GM13977 (cell line): Measurements from ENCODE around the gene NACAD.

Experiments used
- DNase-seq: peaks from one replicate; pipeline ENCODE4 v3.0.0; 2012; ENCODE audit warnings: low spot score
- in situ Hi-C: fragments of 300-500 bp; cut with MboI; formaldehyde crosslinking; loops from one replicate; pipeline ENCODE4 v1.12.0; 2022; ENCODE audit warnings: low sequenced_read_pairs, low pct_unique_long_range_greater_than_20kb, mixed read lengths, inconsistent platforms; ENCODE audit not compliant: unreplicated experiment
- TF ChIP-seq, protein P1 (sequence below): IDR thresholded peaks from 2 replicates; pipeline ENCODE4 v1.5.1; 2012; ENCODE audit warnings: mild to moderate bottlenecking, control low read depth; ENCODE audit not compliant: insufficient read depth; ENCODE audit errors: extremely low read depth, missing control alignments

Gene NACAD, protein sequence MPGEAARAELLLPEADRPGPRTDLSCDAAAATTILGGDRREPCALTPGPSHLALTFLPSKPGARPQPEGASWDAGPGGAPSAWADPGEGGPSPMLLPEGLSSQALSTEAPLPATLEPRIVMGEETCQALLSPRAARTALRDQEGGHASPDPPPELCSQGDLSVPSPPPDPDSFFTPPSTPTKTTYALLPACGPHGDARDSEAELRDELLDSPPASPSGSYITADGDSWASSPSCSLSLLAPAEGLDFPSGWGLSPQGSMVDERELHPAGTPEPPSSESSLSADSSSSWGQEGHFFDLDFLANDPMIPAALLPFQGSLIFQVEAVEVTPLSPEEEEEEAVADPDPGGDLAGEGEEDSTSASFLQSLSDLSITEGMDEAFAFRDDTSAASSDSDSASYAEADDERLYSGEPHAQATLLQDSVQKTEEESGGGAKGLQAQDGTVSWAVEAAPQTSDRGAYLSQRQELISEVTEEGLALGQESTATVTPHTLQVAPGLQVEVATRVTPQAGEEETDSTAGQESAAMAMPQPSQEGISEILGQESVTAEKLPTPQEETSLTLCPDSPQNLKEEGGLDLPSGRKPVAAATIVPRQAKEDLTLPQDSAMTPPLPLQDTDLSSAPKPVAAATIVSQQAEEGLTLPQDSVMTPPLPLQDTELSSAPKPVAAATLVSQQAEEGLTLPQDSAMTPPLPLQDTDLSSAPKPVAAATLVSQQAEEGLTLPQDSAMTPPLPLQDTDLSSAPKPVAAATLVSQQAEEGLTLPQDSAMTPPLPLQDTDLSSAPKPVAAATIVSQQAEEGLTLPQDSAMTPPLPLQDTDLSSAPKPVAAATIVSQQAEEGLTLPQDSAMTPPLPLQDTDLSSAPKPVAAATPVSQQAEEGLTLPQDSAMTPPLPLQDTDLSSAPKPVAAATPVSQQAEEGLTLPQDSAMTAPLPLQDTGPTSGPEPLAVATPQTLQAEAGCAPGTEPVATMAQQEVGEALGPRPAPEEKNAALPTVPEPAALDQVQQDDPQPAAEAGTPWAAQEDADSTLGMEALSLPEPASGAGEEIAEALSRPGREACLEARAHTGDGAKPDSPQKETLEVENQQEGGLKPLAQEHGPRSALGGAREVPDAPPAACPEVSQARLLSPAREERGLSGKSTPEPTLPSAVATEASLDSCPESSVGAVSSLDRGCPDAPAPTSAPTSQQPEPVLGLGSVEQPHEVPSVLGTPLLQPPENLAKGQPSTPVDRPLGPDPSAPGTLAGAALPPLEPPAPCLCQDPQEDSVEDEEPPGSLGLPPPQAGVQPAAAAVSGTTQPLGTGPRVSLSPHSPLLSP (N-terminal part only)

DNA sequence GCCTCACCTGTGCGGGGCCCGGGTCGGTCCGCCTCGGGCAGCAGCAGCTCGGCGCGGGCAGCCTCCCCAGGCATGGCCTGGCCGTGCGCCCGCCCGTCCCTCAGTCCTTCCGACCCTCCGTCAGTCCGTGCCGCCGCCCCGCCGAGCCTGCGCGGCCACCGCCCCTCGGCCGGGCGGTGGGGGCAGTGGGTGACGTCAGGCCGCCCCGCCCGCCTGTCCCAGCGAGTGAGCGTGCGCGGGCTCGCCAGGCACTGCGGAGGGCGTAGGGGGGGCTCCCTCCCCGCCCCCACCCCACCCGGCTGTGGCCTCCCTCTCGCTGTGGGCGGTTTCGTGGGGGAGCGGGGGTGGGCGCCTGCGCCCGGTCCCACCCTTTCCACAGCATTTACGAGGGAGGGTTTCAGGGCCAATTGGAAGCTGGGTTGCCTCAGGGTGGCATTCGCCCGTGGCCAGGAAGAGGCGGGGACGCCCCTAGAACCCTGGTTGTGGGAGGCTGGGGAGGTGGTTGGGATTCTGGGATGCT is at the start of gene NACAD:
Gene NACAD (minus strand): TSS at position 149 of the 520 bp plus-strand sequence. CDS start 75 bp downstream, at position 74.
- peak; percentile 67 for DNase-seq
- TF ChIP-seq, protein P1, sequence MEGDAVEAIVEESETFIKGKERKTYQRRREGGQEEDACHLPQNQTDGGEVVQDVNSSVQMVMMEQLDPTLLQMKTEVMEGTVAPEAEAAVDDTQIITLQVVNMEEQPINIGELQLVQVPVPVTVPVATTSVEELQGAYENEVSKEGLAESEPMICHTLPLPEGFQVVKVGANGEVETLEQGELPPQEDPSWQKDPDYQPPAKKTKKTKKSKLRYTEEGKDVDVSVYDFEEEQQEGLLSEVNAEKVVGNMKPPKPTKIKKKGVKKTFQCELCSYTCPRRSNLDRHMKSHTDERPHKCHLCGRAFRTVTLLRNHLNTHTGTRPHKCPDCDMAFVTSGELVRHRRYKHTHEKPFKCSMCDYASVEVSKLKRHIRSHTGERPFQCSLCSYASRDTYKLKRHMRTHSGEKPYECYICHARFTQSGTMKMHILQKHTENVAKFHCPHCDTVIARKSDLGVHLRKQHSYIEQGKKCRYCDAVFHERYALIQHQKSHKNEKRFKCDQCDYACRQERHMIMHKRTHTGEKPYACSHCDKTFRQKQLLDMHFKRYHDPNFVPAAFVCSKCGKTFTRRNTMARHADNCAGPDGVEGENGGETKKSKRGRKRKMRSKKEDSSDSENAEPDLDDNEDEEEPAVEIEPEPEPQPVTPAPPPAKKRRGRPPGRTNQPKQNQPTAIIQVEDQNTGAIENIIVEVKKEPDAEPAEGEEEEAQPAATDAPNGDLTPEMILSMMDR, result no peak
- in situ Hi-C loops, result no loop called here

DNA sequence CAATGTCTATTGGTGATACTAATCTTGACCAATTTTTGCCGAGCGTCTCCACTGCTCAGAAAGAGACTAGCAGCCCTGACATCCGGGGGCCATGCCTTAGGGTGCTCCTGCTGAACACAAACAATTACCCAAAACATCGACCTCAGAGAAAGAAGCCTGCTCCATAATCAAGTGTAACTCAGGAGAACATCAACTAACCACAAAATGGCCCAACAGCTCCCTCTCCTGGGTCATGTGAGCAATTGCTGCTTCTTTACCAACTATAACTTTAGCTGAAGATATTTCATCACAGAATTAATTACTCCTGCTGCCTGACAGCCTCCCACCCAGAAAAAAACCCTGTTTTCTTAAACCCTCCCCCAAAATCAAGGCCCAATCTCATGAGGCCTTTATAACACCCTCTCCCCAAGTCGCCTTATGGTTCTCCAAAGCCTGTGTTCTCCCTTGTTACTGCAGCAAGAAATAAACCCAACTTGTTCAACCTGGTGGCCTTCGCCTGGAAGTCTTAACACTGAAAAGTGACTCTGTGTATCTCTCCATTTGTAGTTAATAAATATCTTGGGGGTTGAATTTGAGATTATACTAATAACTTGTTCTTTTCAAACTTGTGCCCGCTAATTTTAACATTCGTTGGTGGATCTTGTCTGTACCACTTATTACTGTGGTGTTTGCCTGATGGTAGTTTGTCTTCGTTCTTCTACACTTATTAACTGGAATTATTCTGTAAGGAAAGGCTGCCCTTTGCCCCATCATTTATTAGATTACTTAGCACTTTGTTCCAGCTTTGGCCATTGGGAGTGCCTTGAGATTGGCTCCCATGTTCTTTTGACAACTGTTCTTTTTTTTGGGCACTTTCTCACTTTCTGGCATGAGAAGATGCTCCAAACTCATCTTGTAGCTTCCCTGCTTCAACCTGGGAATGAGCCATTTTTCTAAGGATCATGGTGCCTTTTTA is 47.6 kb upstream of the NACAD start:
- peak; percentile 88 for DNase-seq
- in situ Hi-C loops, result loop anchor here (10.0 to 25.0 kb wide), 2 partner anchors 282 to 549 kb away; partner anchors contain the start of gene TMED4
- TF ChIP-seq, protein P1, result peak; percentile 93

DNA sequence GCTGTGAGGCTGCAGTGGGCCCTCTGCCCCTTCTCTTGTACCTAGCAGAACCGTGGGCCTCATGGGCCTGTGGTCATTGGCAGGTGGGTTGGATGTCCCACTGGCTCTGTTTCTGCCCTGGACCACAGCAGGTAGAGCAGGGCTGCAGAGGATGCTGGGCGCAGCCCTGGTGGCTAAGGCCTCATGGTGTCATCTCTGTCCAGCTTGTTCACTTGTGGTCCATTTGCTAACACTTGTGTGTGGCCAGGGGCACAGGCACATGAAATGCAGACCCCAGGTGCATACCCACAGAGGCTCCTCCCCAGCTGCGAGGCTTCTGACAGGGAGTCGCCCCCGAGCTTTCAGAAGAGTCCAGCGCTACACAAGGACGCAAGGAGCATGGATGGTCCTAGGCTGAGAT is 45.1 kb upstream of the NACAD start:
- no peak for DNase-seq
- in situ Hi-C loops, result loop anchor here (10.0 to 25.0 kb wide), 2 partner anchors 279 to 547 kb away; partner anchors contain the start of gene TMED4
- TF ChIP-seq, protein P1, result no peak

DNA sequence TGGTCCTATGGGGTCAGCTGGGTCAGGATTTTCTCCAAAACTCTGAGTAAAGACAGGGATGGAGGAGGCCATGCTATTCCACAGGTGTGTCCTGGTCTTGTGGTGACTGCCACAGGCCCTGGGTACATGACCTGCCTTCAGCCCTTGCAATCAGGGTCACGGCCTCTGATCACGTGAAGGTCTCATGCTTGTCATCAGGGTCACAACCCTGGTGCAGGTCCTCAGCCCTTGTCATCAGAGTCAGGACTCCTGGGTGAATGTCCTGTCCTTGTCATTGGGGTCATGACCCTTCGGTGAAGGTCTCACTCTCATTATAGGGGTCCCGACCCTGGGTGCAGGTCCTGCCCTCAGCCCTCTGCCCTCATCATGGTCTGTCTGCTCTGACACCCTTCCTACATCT is 44.6 kb upstream of the NACAD start:
- DNase-seq, result no peak
- TF ChIP-seq, protein P1, result no peak
- in situ Hi-C loops, result loop anchor here (10.0 to 25.0 kb wide), 2 partner anchors 279 to 546 kb away; partner anchors contain the start of gene TMED4

DNA sequence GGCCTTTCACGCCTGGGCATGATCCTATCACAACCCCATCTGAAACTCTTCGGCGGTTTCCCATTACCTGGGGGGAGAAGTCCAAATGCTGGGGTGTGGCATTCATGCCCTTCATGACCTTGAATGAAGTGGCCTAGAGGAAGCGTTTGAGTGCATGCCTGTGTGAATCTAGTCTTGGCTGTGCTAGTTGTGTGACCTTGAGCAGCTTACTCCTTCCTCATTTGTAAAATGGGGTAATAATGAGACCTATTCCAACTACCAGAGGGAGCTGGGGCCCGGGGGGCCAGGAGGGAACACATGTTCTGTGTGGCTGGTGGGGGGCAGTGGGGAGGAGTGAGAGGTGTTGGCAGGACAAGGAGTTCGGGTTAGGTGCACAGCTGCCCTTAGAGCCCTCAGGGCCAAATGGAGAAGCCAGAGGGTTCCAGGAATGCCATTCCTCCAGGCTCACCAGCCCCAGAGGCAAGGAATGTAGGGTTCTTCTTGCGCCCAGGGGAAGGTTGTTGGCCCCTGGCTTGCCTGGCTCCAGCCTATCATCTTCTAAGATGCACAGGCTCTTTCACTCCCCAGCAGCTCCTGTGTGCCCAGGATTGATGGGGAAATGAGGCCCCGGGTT is 44.0 kb upstream of the NACAD start:
- in situ Hi-C loops, result loop anchor here (10.0 to 25.0 kb wide), 2 partner anchors 278 to 546 kb away; partner anchors contain the start of gene TMED4
- TF ChIP-seq, protein P1, result no peak
- DNase-seq, result no peak
